ENCODE results near the gene OSTM1.
"Not testable (repeated sequence)": the region's sequence is repeated elsewhere in the genome, so short reads cannot be mapped to it uniquely, and the experiment has no call there.

The OSTM1 gene

GRCh38 chr6:108013787-108014439, 60.6 kb downstream of the OSTM1 start:
- no peak for DNase-seq

GRCh38 chr6:108009894-108010293, 64.6 kb downstream of the OSTM1 start:
- no peak for DNase-seq

- not testable (repeated sequence) for DNase-seq
These were observed 65.3 kb downstream of the OSTM1 start for GRCh38 chr6:108009258-108009657.

GRCh38 chr6:108008363-108008762, 66.2 kb downstream of the OSTM1 start:
- DNase-seq = no peak

- DNase-seq = no peak
These were observed 68.6 kb downstream of the OSTM1 start for GRCh38 chr6:108005961-108006360.

GRCh38 chr6:108004861-108005260, 69.7 kb downstream of the OSTM1 start:
- DNase-seq = no peak

- DNase-seq = no peak
These were observed 71.9 kb downstream of the OSTM1 start for GRCh38 chr6:108002365-108003221.

GRCh38 chr6:108001696-108002231, 72.8 kb downstream of the OSTM1 start:
- DNase-seq = no peak

GRCh38 chr6:108000259-108000658, 74.3 kb downstream of the OSTM1 start:
- DNase-seq = not testable (repeated sequence)

- no peak for DNase-seq
These were observed 75.2 kb downstream of the OSTM1 start for GRCh38 chr6:107999341-107999740.

- DNase-seq = no peak
These were observed 82.6 kb downstream of the OSTM1 start for GRCh38 chr6:107991772-107992550.
